ENCODE data around the gene PCDHB12.

Gene PCDHB12

DNA sequence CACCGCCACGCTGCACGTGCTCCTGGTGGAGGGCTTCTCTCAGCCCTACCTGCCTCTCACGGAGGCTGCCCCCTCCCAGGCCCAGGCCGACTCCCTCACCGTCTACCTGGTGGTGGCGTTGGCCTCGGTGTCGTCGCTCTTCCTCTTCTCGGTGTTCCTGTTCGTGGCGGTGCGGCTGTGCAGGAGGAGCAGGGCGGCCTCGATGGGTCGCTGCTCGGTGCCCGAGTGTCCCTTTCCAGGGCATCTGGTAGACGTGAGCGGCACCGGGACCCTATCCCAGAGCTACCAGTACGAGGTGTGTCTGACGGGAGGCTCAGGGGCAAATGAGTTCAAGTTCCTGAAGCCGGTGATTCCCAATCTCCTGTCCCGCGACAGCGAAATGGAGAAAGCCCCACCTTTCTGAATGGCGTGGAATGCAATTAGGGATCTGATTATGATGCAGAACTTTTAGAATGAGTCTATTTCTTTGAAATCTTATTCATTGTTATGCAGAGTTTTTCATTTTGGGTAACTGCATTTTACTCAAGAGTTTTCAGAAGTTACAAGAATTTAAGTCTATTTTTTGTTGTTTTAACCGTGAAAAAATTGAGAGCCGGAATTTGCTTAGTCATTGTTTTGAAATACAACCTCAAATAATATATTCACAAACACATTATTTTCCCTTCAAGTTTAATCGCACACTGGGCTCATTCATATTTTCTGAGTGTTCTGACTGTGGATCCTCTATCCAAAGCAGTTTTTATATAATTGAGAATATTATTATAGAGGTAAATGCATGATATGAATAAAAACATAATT is 28.2 kb downstream of the PCDHB12 start:
- no peak overlapping the region for H3K4me3 ChIP-seq (ENCODE audit: low read depth, low read length)
- CTCF ChIA-PET, result interaction anchor here (0.6 kb wide), 1 partner anchor 13 kb away, joined by 3 read pairs; no protein-coding TSS in a partner anchor
- TF ChIP-seq, protein P1, sequence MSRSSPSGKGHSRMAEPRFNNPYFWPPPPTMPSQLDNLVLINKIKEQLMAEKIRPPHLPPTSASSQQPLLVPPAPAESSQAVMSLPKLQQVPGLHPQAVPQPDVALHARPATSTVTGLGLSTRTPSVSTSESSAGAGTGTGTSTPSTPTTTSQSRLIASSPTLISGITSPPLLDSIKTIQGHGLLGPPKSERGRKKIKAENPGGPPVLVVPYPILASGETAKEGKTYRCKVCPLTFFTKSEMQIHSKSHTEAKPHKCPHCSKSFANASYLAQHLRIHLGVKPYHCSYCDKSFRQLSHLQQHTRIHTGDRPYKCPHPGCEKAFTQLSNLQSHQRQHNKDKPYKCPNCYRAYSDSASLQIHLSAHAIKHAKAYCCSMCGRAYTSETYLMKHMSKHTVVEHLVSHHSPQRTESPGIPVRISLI (tag by site-specific recombination; IDR thresholded peaks at IDR 0.05), result no peak
- TF ChIP-seq, protein P2, sequence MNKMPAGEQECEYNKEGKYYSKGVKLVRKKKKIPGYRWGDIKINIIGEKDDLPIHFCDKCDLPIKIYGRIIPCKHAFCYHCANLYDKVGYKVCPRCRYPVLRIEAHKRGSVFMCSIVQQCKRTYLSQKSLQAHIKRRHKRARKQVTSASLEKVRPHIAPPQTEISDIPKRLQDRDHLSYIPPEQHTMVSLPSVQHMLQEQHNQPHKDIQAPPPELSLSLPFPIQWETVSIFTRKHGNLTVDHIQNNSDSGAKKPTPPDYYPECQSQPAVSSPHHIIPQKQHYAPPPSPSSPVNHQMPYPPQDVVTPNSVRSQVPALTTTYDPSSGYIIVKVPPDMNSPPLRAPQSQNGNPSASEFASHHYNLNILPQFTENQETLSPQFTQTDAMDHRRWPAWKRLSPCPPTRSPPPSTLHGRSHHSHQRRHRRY (tag by site-specific recombination; IDR thresholded peaks at IDR 0.05), result no peak
- TF ChIP-seq SP2 (tag by site-specific recombination; IDR thresholded peaks at IDR 0.05), result no peak
- no peak for TF ChIP-seq ZNF529 (tag by site-specific recombination; IDR thresholded peaks at IDR 0.05; ENCODE audit: insufficient replicate concordance)
- TF ChIP-seq ZNF785 (tag by site-specific recombination; IDR thresholded peaks at IDR 0.05), result no peak
- TF ChIP-seq, protein P3, sequence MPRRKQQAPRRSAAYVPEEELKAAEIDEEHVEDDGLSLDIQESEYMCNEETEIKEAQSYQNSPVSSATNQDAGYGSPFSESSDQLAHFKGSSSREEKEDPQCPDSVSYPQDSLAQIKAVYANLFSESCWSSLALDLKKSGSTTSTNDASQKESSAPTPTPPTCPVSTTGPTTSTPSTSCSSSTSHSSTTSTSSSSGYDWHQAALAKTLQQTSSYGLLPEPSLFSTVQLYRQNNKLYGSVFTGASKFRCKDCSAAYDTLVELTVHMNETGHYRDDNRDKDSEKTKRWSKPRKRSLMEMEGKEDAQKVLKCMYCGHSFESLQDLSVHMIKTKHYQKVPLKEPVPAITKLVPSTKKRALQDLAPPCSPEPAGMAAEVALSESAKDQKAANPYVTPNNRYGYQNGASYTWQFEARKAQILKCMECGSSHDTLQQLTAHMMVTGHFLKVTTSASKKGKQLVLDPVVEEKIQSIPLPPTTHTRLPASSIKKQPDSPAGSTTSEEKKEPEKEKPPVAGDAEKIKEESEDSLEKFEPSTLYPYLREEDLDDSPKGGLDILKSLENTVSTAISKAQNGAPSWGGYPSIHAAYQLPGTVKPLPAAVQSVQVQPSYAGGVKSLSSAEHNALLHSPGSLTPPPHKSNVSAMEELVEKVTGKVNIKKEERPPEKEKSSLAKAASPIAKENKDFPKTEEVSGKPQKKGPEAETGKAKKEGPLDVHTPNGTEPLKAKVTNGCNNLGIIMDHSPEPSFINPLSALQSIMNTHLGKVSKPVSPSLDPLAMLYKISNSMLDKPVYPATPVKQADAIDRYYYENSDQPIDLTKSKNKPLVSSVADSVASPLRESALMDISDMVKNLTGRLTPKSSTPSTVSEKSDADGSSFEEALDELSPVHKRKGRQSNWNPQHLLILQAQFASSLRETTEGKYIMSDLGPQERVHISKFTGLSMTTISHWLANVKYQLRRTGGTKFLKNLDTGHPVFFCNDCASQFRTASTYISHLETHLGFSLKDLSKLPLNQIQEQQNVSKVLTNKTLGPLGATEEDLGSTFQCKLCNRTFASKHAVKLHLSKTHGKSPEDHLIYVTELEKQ (tag by site-specific recombination; IDR thresholded peaks at IDR 0.05; ENCODE audit: borderline replicate concordance), result no peak
- no peak for TF ChIP-seq ZNF510 (tag by site-specific recombination; IDR thresholded peaks at IDR 0.05; ENCODE audit: insufficient replicate concordance)
- no peak for TF ChIP-seq ZNF585B (tag by site-specific recombination; IDR thresholded peaks at IDR 0.05)
- no peak for TF ChIP-seq ZNF302 (tag by site-specific recombination; IDR thresholded peaks at IDR 0.05; ENCODE audit: low read depth)
- TF ChIP-seq, protein P4, sequence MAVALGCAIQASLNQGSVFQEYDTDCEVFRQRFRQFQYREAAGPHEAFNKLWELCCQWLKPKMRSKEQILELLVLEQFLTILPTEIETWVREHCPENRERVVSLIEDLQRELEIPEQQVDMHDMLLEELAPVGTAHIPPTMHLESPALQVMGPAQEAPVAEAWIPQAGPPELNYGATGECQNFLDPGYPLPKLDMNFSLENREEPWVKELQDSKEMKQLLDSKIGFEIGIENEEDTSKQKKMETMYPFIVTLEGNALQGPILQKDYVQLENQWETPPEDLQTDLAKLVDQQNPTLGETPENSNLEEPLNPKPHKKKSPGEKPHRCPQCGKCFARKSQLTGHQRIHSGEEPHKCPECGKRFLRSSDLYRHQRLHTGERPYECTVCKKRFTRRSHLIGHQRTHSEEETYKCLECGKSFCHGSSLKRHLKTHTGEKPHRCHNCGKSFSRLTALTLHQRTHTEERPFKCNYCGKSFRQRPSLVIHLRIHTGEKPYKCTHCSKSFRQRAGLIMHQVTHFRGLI (tag by site-specific recombination; IDR thresholded peaks at IDR 0.05), result no peak
- POLR2A ChIA-PET, result no interaction called here
- no peaks in the 10 kb centered on the region for H3K9me3 ChIP-seq (ENCODE audit: control insufficient read depth, insufficient read depth, low read depth, low read length)
- no peaks in the 10 kb centered on the region for H3K36me3 ChIP-seq (ENCODE audit: control insufficient read depth in 2 of 2, insufficient read depth in 1 of 2, low read length in 2 of 2)
- no peak overlapping the region for H3K27ac ChIP-seq (ENCODE audit: extremely low read depth, low read depth, low read length)
- H3K4me1 ChIP-seq (ENCODE audit: control insufficient read depth, insufficient read depth, low read length), result no peaks in the 10 kb centered on the region

DNA sequence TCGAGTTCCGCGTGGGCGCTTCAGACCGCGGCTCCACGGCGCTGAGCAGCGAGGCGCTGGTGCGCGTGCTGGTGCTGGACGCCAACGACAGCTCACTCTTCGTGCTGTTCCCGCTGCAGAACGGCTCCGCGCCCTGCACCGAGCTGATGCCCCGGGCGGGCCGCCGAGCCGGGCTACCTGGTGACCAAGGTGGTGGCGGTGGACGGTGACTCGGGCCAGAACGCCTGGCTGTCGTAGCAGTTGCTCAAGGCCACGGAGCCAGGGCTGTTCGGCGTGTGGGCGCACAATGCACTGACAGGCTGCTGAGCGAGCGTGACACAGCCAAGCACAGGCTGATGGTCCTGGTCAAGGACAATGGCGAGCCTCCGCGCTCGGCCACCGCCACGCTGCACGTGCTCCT is 33.0 kb downstream of the PCDHB12 start:
- POLR2A ChIA-PET, result no interaction called here
- CTCF ChIA-PET, result no interaction called here
- no peaks in the 10 kb centered on the region; the same call in 1 of the 2 replicates for H3K9me3 ChIP-seq (ENCODE audit: control insufficient read depth, insufficient read depth, low read depth, low read length)
- H3K36me3 ChIP-seq (ENCODE audit: control insufficient read depth in 2 of 2, insufficient read depth in 1 of 2, low read length in 2 of 2), result no peaks in the 10 kb centered on the region
- H3K4me3 ChIP-seq (ENCODE audit: low read depth, low read length), result no peak overlapping the region
- no peaks in the 10 kb centered on the region for H3K4me1 ChIP-seq (ENCODE audit: control insufficient read depth, insufficient read depth, low read length)
- H3K27ac ChIP-seq (ENCODE audit: extremely low read depth, low read depth, low read length), result no peak overlapping the region
- TF ChIP-seq ZNF785 (tag by site-specific recombination; IDR thresholded peaks at IDR 0.05) (no peak), ZBTB21 (tag by site-specific recombination; IDR thresholded peaks at IDR 0.05) (no peak), ZNF571 (tag by site-specific recombination; IDR thresholded peaks at IDR 0.05) (no peak), ZNF23 (tag by site-specific recombination; IDR thresholded peaks at IDR 0.05; ENCODE audit: borderline replicate concordance) (no peak), ZNF138 (tag by site-specific recombination; IDR thresholded peaks at IDR 0.05; ENCODE audit: borderline replicate concordance) (no peak), IKZF3 (tag by site-specific recombination; IDR thresholded peaks at IDR 0.05) (no peak), ZSCAN30 (tag by site-specific recombination; IDR thresholded peaks at IDR 0.05) (no peak), ZNF776 (tag by site-specific recombination; IDR thresholded peaks at IDR 0.05; ENCODE audit: borderline replicate concordance) (no peak), ZNF624 (tag by site-specific recombination; IDR thresholded peaks at IDR 0.05) (no peak), SALL2 (tag by site-specific recombination; IDR thresholded peaks at IDR 0.05; ENCODE audit: borderline replicate concordance) (no peak)
- TF ChIP-seq, protein P5, sequence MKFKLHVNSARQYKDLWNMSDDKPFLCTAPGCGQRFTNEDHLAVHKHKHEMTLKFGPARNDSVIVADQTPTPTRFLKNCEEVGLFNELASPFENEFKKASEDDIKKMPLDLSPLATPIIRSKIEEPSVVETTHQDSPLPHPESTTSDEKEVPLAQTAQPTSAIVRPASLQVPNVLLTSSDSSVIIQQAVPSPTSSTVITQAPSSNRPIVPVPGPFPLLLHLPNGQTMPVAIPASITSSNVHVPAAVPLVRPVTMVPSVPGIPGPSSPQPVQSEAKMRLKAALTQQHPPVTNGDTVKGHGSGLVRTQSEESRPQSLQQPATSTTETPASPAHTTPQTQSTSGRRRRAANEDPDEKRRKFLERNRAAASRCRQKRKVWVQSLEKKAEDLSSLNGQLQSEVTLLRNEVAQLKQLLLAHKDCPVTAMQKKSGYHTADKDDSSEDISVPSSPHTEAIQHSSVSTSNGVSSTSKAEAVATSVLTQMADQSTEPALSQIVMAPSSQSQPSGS (tag by site-specific recombination; IDR thresholded peaks at IDR 0.05; ENCODE audit: low read depth), result no peak
- TF ChIP-seq, protein P4 (tag by site-specific recombination; IDR thresholded peaks at IDR 0.05), result no peak
- TF ChIP-seq, protein P6, sequence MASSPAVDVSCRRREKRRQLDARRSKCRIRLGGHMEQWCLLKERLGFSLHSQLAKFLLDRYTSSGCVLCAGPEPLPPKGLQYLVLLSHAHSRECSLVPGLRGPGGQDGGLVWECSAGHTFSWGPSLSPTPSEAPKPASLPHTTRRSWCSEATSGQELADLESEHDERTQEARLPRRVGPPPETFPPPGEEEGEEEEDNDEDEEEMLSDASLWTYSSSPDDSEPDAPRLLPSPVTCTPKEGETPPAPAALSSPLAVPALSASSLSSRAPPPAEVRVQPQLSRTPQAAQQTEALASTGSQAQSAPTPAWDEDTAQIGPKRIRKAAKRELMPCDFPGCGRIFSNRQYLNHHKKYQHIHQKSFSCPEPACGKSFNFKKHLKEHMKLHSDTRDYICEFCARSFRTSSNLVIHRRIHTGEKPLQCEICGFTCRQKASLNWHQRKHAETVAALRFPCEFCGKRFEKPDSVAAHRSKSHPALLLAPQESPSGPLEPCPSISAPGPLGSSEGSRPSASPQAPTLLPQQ (tag by site-specific recombination; IDR thresholded peaks at IDR 0.05), result no peak
